IPS DF 19.7 (cell line): ENCODE data around the gene ARHGAP35.

Experiments
- DNase-seq: peaks from one replicate; pipeline ENCODE4 v3.0.0-alpha.2; 2013; ENCODE audit warnings: low read depth, low spot score

The ARHGAP35 gene

DNA sequence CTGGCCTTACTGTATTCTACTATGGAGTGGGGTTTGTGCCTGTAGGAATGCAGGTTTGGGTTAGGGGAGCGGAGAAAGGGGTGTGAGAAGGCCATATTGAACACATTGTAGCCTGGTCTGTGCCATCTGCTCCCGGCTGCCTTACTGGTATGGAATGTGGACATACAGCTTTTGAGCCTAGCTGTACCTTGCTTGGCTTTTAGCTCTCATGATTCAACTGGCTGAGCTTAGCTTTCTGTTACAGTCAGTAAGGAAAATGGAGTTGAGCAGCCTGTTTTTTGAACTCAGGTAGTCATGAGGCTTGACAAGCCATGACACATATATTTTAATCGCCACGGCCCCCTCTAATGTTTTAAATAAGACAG is 41.6 kb downstream of the ARHGAP35 start:
- no peak for DNase-seq

DNA sequence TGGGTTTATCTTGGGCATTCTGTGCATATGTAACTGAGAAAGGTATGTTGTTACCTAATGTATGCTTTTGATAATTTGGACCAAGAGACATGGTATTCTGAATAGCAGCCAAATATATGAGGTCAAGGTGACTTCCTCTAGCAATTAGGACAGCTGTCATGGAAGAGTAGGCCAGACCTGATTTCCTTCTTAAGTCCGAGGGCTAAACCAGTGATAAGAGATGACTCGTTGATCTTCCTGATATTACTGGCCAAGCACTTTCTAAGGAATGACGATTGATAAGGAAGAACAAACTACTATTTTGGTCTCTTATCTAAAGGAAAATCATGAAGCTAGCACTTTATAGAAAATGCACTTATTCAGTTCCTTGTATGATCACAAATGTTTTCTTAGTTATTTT is 42.7 kb downstream of the ARHGAP35 start:
- DNase-seq, result no peak

DNA sequence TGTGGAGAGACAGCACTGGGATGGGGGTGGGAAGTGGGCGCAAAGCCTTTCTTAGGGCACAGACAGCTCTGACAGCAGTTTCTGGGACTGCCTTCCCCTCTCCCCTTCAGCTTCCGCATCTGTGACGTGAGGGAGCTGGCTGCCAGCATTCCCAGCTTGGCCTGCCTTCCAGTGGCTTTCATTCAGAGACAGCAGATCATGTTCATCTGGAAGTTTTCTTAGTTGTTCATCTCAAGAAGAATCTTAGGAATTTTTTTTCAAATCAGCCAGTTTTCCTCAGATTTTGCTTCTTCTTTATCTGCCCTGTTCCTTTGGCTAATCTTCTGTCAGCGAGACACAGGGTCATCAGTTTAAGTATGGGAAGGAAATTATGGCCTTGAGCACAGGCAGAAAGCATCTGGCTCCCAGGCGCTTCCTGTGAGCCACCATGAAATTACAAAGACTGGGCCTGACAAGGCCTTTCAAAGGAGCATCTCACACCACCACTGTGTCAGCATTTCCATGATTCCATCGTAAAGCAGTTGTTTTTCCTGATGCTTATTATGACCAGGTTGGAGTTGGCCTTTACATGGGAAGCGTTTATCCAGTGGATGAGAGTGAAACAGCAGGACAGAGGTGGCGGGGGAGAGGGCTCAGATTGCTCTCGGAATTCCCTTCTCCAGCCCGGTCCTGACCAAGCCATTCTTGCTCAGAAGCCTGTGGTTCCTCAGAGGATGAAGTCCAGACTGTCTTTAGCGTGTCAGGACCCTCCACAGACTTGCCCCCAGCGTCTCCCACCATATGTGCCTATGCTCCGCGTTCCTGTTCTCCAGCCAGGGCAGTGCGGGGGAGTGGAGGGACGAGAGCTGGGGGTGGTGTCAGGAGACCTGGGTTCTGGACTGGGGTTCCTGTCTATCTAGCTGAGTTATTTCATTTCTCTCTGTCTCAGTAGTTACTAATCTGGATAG is 43.6 kb downstream of the ARHGAP35 start:
- DNase-seq, result no peak

DNA sequence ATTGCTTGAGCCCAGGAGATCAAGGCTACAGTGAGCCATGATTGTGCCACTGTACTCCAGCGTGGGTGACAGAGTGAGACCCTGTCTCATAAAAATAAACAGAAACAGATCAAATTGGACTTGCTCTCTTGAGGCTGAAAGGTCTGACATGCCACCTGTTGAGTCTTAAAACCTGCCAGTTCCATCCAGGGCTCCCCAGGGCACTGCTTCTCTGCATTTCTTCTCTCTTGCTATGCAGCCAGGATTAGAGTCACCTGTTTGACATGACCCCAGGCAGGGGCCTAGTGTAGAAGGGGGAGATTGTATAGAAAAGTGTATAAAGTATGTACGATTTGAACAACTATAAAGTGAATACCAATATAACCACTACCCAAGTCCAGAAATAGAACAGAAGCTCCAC is 45.4 kb downstream of the ARHGAP35 start:
- no peak for DNase-seq

DNA sequence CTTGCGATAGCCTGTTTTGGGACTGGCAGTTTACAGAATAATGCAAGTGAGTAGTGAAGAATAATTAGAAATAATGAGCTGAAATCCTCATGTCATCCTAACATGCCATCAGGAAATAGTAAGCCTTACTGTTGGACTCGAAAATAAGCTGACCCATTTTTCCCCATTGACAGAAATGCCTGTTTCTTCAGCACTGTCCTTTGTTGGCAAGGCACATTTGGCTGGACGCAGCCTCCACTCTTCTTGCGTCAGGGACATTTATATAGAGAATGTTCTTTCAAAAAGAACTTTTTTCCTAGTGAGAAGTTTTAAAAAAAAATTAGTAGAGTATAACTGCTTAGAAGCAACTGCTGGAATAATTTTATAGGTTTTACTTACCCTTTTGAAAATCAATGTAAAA is 47.1 kb downstream of the ARHGAP35 start:
- DNase-seq, result no peak

DNA sequence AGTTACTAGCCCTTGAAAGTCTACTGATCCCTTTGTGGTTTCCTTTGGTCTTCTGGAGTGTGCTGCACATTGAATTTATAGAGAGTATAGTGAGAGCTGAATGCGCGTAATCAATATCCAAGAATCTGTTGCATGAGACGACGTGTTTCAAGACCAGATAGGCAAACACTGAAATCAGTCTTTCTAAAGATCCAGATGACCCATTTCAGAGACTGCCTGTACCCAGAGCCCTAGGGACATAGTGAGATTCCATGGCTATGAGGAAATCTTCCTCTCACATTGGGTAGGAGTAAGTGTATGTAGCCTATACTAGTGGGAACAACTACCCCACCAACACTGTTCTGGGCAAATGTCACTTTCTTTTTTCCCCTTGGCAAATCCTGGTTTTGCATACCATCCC is 48.6 kb downstream of the ARHGAP35 start:
- DNase-seq, result no peak
